ENCODE measurements around the gene RADIL.

RADIL gene

DNA sequence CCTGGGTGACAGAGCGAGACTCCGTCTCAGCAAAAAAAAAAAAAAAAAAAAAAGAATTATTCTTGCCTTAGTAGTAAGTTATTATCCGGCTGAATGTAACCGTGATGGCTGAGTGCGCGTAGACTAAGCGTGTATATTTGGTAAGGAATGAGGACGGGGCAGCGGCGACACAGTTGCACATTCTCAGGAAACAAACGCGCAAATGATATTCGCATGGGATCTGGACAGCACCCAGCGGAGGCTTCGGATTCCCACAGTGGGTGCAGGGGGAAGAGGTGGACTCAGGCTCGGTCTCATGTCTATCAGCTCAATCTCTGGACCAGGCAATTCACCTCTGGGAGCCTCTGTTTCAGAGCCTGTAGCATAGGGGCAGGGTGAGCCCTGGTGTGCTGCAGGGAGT is 50.8 kb downstream of the RADIL start:
- TF ChIP-seq, protein P1, sequence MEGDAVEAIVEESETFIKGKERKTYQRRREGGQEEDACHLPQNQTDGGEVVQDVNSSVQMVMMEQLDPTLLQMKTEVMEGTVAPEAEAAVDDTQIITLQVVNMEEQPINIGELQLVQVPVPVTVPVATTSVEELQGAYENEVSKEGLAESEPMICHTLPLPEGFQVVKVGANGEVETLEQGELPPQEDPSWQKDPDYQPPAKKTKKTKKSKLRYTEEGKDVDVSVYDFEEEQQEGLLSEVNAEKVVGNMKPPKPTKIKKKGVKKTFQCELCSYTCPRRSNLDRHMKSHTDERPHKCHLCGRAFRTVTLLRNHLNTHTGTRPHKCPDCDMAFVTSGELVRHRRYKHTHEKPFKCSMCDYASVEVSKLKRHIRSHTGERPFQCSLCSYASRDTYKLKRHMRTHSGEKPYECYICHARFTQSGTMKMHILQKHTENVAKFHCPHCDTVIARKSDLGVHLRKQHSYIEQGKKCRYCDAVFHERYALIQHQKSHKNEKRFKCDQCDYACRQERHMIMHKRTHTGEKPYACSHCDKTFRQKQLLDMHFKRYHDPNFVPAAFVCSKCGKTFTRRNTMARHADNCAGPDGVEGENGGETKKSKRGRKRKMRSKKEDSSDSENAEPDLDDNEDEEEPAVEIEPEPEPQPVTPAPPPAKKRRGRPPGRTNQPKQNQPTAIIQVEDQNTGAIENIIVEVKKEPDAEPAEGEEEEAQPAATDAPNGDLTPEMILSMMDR (IDR thresholded peaks at IDR 0.05): no peak

DNA sequence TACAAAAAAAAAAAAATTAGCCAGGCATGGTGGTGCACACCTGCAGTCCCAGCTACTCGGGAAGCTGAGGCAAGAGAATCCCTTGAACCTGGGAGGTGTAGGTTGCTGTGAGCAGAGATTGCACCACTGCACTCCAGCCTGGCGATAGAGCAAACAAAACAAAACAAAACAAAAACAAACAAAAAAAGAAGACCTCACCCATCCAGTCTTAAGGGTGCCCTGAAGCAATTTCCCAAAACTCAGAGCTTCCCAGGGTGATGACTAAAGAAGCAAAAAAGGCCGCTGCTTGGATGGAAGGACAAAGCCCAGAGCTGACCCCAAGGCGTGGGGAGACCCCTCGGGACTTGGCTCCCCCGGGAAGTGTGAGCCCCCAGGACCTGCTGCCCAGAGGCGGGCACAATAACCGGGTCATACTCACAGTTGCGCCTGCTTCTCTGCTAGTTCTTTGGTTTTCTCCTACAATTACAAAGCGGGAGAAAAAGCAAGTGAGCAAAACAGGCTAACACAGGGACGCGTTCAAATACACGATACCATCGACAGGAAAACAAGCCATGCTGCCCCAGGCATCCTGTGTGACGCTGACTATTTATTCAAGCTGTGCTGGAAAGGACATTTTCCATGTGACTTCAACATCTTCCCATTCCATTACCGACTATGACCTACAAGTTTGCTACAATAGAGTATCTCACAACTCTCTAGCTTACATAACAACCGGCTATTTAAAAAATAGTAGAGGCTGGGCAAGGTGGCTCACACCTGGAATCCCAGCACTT is 51.6 kb downstream of the RADIL start:
- TF ChIP-seq, protein P1 (IDR thresholded peaks at IDR 0.05): no peak

DNA sequence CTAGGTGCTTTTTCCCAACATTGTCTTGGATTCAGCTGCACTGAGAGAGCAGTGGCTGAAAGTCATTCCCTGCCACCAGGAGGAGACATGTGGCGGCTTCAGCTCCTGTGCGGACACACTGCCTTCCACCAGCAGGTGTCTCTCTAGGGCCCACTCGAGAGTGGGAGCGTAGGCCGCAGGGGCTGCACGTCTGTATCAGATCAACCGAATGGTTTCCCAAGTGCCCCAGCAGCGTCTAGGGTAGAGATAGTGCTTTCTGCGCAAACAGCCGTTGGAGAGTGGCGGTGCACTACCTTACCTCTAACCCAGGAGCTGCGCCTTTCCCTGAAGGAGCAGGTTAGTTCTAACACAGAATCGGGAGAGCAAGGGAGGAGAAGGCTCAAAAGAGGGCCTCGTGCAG is 53.3 kb downstream of the RADIL start:
- TF ChIP-seq, protein P1 (IDR thresholded peaks at IDR 0.05): peak; percentile 48; the same call in 1 of the 2 replicates

DNA sequence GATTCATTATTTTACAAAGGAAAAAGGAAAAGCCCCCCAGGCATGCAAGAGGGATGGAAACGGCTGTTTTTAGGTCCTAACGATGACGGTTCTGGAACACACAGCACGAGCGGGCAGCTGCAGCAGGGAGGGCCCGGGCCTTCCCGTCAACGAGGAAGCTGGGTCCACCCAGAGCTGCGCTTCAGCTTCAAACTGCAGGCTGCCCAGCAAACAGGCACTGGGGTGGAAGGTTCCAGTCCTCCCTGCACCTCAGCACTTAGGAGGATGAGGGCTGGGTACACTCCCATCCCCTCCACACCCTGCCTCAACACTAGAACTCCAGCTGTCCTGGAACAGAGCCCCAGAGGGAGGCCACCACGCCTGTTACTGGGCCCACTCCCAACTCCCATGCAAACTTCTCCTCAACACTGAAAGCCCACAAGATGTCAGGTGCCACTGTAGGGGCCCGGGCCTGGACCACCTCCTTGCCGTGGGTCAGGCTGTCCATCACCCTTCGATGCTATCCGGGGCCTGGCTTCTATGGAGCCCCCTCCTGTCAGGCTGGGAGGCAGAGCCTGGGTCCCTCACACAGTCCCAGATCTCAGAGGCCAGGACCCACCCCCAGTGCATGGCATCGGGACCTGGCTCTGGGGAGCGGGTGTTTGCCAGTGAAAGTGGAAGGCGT is 54.7 kb downstream of the RADIL start:
- TF ChIP-seq, protein P1 (IDR thresholded peaks at IDR 0.05): no peak

DNA sequence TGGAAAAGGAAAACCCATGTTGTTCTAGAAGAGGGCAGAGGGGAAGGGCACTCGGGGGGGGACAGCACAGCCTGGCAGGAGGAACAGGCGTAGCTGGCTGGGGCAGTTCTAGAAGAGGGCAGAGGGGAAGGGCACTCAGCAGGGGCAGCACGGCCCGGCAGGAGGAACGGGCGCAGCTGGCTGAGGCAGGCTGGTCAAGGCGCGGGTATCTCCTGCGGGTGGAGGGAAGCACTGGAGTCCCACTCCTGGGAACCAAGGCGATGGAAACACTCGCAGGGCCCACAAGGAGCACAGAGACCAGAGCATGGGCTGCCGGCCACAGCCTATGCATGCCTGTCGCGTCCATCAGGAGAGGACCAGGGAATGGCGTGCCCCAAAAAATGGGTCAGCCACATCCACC is 58.4 kb downstream of the RADIL start:
- TF ChIP-seq, protein P1 (IDR thresholded peaks at IDR 0.05): no peak

DNA sequence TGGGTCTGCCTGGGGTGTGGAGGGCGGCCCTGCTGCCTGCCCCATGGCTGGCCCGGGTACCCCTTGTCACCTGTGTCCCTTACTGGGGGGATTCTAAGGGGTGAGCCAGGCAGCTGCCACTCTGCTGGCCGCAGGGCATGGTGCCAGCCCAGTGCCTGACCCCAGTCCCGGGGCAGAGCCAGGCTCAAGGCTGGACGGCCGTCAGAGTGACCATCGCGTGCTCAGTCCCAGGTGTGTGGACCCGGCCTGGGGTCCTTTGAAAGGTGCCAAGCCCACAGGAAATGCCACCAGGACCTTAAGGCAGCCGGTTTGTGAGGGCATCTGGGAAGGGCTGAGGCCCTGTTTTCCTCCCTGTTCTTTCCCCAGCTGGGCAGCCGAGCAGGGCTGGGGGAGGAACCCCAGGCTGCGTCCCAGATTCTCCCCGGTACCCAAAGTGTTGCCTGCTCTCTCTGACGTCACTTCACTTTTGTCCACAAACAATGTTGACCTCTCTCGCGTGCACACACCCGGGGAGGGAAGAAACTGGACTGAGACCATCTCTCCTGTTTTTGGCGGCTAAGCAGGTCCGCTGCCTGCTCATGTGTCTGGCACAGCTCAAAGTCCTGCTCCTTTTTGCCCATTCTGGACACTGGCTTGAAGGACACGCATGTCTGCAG is 59.3 kb downstream of the RADIL start:
- TF ChIP-seq, protein P1 (IDR thresholded peaks at IDR 0.05): no peak

DNA sequence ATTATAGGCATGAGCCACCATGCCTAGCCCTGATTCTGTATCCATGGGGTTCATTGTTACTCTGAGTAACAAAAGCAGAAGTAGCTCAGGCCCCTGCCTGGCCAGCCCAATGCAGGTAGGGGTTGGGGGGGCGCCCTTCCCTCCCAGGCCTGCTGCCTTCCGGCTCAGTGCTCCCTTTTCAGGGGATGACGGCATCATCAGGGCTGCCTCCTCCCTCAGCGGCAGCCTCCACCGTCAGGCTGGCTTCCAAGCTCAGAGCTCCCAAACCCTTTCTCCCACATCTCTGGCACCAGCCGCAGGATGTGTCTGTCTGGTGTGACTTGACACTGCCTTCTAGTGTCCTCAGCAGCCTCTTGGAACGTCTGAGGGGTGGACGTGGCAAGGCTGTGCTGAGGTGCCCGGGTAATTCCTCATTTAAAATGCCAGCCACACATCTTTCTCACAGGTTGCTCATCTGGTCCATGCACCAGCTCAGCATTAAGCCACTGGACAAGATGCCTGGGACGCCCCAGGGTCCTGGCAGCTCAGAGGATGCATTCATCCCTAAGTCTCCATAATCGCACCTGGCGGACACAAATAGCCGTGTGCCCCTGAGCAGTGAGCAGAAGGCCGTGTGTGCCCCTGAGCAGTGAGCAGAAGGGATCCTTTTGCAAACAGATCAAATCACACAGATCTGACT is 59.9 kb downstream of the RADIL start:
- TF ChIP-seq, protein P1 (IDR thresholded peaks at IDR 0.05): no peak

Data from LNCAP (cell line).